CD14-positive monocyte (primary cell): ENCODE results near the gene AHCYL1. TPM values are rescaled to one million over a fixed set of nuclear protein-coding genes. Genes with fewer than 3 reads are reported as not detected.

Experiments used
- DNase-seq, 3 donors: peaks; one replicate each; pipeline ENCODE4 v3.0.0-alpha.2; 2011 to 2022
- H2AFZ ChIP-seq: 2 replicates; pipeline ENCODE4 v1.6.0; 2012; ENCODE audit warnings: mild to moderate bottlenecking, low read depth, low read length, inconsistent platforms; ENCODE audit not compliant: insufficient read depth, poor library complexity, severe bottlenecking
- H3K27ac ChIP-seq, 2 donors: 1 replicate in 1 of 2; 2 replicates in 1 of 2; pipeline ENCODE4 v1.5.1; 2012 to 2013; ENCODE audit warnings: low read length in 2 of 2, control low read depth in 1 of 2, inconsistent platforms in 1 of 2, low read depth in 1 of 2, mild to moderate bottlenecking in 1 of 2
- H3K27me3 ChIP-seq, 2 donors: one replicate each; pipeline versions ENCODE4 v1.6.0 to v1.6.1; 2011 to 2013; ENCODE audit warnings: low read length in 2 of 2; ENCODE audit not compliant: control insufficient read depth in 2 of 2, insufficient read depth in 2 of 2
- H3K36me3 ChIP-seq, 2 donors: replicated peaks in 1 of 2; 1 replicate in 1 of 2; 2 replicates in 1 of 2; pipeline versions ENCODE4 v1.5.1 to v1.6.1; 2012 to 2013; ENCODE audit warnings: low read length in 2 of 2, control low read depth in 1 of 2, inconsistent platforms in 1 of 2, mild to moderate bottlenecking in 1 of 2; ENCODE audit not compliant: insufficient read depth in 2 of 2, control insufficient read depth in 1 of 2
- H3K4me1 ChIP-seq, 2 donors: 1 replicate in 1 of 2; 2 replicates in 1 of 2; pipeline versions ENCODE4 v1.5.1 to v1.6.1; 2012 to 2013; ENCODE audit warnings: low read length in 2 of 2, control low read depth in 1 of 2, inconsistent platforms in 1 of 2, mild to moderate bottlenecking in 1 of 2, moderate library complexity in 1 of 2; ENCODE audit not compliant: insufficient read depth in 2 of 2, control insufficient read depth in 1 of 2
- H3K4me2 ChIP-seq: replicated peaks from 2 replicates; pipeline ENCODE3; 2012; ENCODE audit warnings: low read length, moderate library complexity, mild to moderate bottlenecking; ENCODE audit not compliant: poor library complexity, severe bottlenecking; ENCODE audit errors: extremely low read depth
- H3K4me3 ChIP-seq, 3 experiments: fragments of 200-600 bp in 1 of 3; sonication (generic) in 1 of 3; replicated peaks in 1 of 3; 1 replicate in 2 of 3; 2 replicates in 1 of 3; pipeline ENCODE4 v1.5.1; 2011 to 2013; ENCODE audit warnings: low read length in 3 of 3, mild to moderate bottlenecking in 3 of 3, control low read depth in 2 of 3, low read depth in 2 of 3, inconsistent platforms in 1 of 3, moderate library complexity in 1 of 3
- H3K79me2 ChIP-seq: 2 replicates; pipeline ENCODE4 v1.6.0; 2012; ENCODE audit warnings: mild to moderate bottlenecking, control low read depth, inconsistent platforms, low read length, moderate library complexity; ENCODE audit not compliant: insufficient read depth
- H3K9ac ChIP-seq: 2 replicates; pipeline ENCODE4 v1.6.0; 2017; ENCODE audit warnings: low read length, mild to moderate bottlenecking; ENCODE audit not compliant: insufficient read depth, poor library complexity, severe bottlenecking
- H3K9me3 ChIP-seq, 2 donors: replicated peaks in 1 of 2; 1 replicate in 1 of 2; 2 replicates in 1 of 2; pipeline versions ENCODE4 v1.5.1 to v1.6.1; 2012 to 2013; ENCODE audit warnings: low read length in 2 of 2, control low read depth in 1 of 2; ENCODE audit not compliant: control insufficient read depth in 1 of 2, insufficient read depth in 1 of 2
- H4K20me1 ChIP-seq: 2 replicates; pipeline ENCODE4 v1.6.0; 2012; ENCODE audit warnings: mild to moderate bottlenecking, low read length, control low read depth, moderate library complexity; ENCODE audit not compliant: insufficient read depth
- H3K27ac Mint-ChIP-seq, 7 donors: one replicate each; pipeline ENCODE4 v1.8.0; 2020; ENCODE audit warnings: mild to moderate bottlenecking in 7 of 7, mixed read lengths in 7 of 7, moderate library complexity in 6 of 7, inconsistent platforms in 2 of 7
- H3K27me3 Mint-ChIP-seq, 3 donors: one replicate each; pipeline ENCODE4 v1.8.0; 2021 to 2022; ENCODE audit warnings: low read depth in 3 of 3, mild to moderate bottlenecking in 3 of 3, mixed read lengths in 3 of 3, moderate library complexity in 3 of 3, inconsistent platforms in 1 of 3
- H3K36me3 Mint-ChIP-seq, 2 donors: one replicate each; pipeline ENCODE4 v1.8.0; 2020; ENCODE audit warnings: mixed read lengths in 2 of 2, inconsistent platforms in 1 of 2, mild to moderate bottlenecking in 1 of 2
- H3K4me1 Mint-ChIP-seq: one replicate; pipeline ENCODE4 v1.8.0; 2020; ENCODE audit warnings: mild to moderate bottlenecking, mixed read lengths
- H3K4me3 Mint-ChIP-seq, 2 donors: one replicate each; pipeline ENCODE4 v1.8.0; 2020; ENCODE audit warnings: mild to moderate bottlenecking in 2 of 2, mixed read lengths in 2 of 2, moderate library complexity in 1 of 2
- H3K9me3 Mint-ChIP-seq, 7 donors: one replicate each; pipeline ENCODE4 v1.8.0; 2020 to 2022; ENCODE audit warnings: mixed read lengths in 7 of 7, mild to moderate bottlenecking in 6 of 7, moderate library complexity in 6 of 7, inconsistent platforms in 2 of 7
- CTCF ChIP-seq: fragments of 200-600 bp; IDR thresholded peaks from one replicate; pipeline ENCODE4 v1.8.0; 2022; ENCODE audit warnings: antibody characterized with exemption, mild to moderate bottlenecking
- WGBS: methylation state at CpG from one replicate; pipeline ENCODE4 v1.1.5; 2013; ENCODE audit warnings: missing lambda C conversion rate; ENCODE audit not compliant: insufficient coverage; 5-methylcytosine and 5-hydroxymethylcytosine counted together
- intact Hi-C, 2 donors: fragments of 100-400 bp; cut with micrococcal nuclease; formaldehyde crosslinking; loops; one replicate each; pipeline versions ENCODE4 v1.15.0 to v1.15.1; 2023
- polyA plus RNA-seq, 3 donors: library from polyadenylated mRNA; depleted of rRNA in 1 of 3; unstranded in 2 of 3; stranded (reverse) in 1 of 3; fragments of 300-500 nt in 2 of 3; fragments of >200 nt in 1 of 3; fragmentation: Illumina TruSeq in 2 of 3; gene quantifications; 1 replicate in 2 of 3; 2 replicates in 1 of 3; pipeline ENCODE4 v1.2.3, GENCODE V29; 2012 to 2021

AHCYL1 gene
- polyA plus RNA-seq, 3 donors, result 39.1 to 63.9 (median 48.8) TPM

- Histone ChIP-seq H3K27ac (no peak overlapping the region), H3K36me3 (peaks cover 28 to 56% of the 10 kb centered on the region in 2 donors), H3K4me2 (no peak overlapping the region), H3K9me3 (no peaks in the 10 kb centered on the region), H2AFZ (no peak overlapping the region), H3K27me3 (no peaks in the 10 kb centered on the region), H3K9ac (no peak overlapping the region), H3K4me1 (peaks cover 20 to 27% of the 10 kb centered on the region in 2 donors), H4K20me1 (peaks cover 55% of the 10 kb centered on the region), H3K4me3 (no peak overlapping the region), H3K79me2 (peaks cover 26% of the 10 kb centered on the region)
- H3K4me1 Mint-ChIP-seq, result peaks cover 34% of the 10 kb centered on the region
- H3K27ac Mint-ChIP-seq, result no peak overlapping the region
- peaks cover 0 to 2% (median 0%) of the 10 kb centered on the region in 3 donors for H3K27me3 Mint-ChIP-seq
- H3K36me3 Mint-ChIP-seq, result peaks cover 43% of the 10 kb centered on the region in 2 donors
- DNase-seq, result no peak
- H3K4me3 Mint-ChIP-seq, result no peak overlapping the region
- intact Hi-C loops, result no loop called here
- no peaks in the 10 kb centered on the region for H3K9me3 Mint-ChIP-seq
- TF ChIP-seq CTCF, result no peak
- no CpG with 5 or more reads among the region's 4 CpGs for WGBS
These were observed 22.7 kb downstream of the AHCYL1 start for GRCh38 chr1:110007046-110007830.

DNA sequence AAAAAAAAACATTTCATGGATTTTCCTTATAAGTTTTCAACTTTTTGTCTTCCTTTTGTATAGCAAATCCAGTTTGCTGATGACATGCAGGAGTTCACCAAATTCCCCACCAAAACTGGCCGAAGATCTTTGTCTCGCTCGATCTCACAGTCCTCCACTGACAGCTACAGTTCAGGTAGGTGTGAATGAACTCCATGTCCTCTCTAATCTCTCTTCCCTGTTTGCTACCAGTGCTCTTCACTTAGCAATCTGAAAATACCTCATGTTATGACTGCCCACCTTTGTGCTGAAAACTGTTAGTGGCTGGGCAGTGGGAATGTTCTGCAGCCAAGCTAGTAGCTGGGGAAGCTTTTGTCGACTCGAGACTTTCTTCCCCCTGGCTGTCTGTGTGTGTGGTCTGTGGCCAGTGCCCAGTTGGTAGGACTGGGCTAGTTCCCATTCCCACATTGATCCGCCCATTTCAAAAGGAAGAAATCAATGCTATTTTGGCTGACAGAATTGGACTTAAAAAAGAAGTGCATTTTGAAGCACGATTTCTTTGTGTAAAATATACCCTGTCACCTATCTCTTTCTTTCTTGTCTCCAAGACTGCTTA is 24.5 kb downstream of the AHCYL1 start:
- H3K27me3 Mint-ChIP-seq, result peaks cover 0 to 2% (median 0%) of the 10 kb centered on the region in 3 donors
- no peak for TF ChIP-seq CTCF
- peaks cover 51 to 60% of the 10 kb centered on the region in 2 donors for H3K36me3 Mint-ChIP-seq
- no peak overlapping the region for H3K4me3 ChIP-seq
- H3K9me3 Mint-ChIP-seq, result no peaks in the 10 kb centered on the region
- peaks cover 42 to 72% of the 10 kb centered on the region in 2 donors for H3K36me3 ChIP-seq
- intact Hi-C loops, result no loop called here
- no peak for DNase-seq
- no CpG with 5 or more reads among the region's 7 CpGs for WGBS
- peaks cover 26% of the 10 kb centered on the region for H3K79me2 ChIP-seq
- H3K27me3 ChIP-seq, result no peaks in the 10 kb centered on the region
- H3K4me1 ChIP-seq, result peaks cover 16 to 24% of the 10 kb centered on the region in 2 donors
- H4K20me1 ChIP-seq, result peaks cover 37% of the 10 kb centered on the region
- no peak overlapping the region for H2AFZ ChIP-seq
- no peaks in the 10 kb centered on the region for H3K9me3 ChIP-seq
- no peak overlapping the region for H3K27ac Mint-ChIP-seq
- peaks cover 24% of the 10 kb centered on the region for H3K4me1 Mint-ChIP-seq
- H3K9ac ChIP-seq, result no peak overlapping the region
- no peak overlapping the region for H3K27ac ChIP-seq
- no peak overlapping the region for H3K4me3 Mint-ChIP-seq
- H3K4me2 ChIP-seq, result no peak overlapping the region
